AG04450 (cell line): ENCODE results near the gene CRLF2. TPM values are rescaled to one million over a fixed set of nuclear protein-coding genes. Genes with fewer than 3 reads are reported as not detected.

ENCODE experiments used
- CTCF ChIA-PET: fragments of 300-600, 350-600 bp; formaldehyde crosslinking; extraction: SDS; loops from one replicate; lab custom pipeline; 2022; ENCODE audit warnings: antibody characterized with exemption, inconsistent platforms; lab: Charles Lee
- POLR2A ChIA-PET: fragments of 350-600 bp; formaldehyde crosslinking; extraction: SDS; loops from one replicate; lab custom pipeline; 2021; ENCODE audit warnings: antibody characterized with exemption, inconsistent platforms; lab: Yijun Ruan, JAX
- DNase-seq: peaks from one replicate; pipeline ENCODE4 v3.0.0-alpha.2; 2011; ENCODE audit warnings: low read depth, low spot score
- H3K27ac ChIP-seq: one replicate; pipeline ENCODE4 v1.5.1; 2012; ENCODE audit warnings: low read depth, low read length, control low read depth
- H3K27me3 ChIP-seq: one replicate; pipeline ENCODE4 v1.6.0; 2012; ENCODE audit warnings: low read length; ENCODE audit not compliant: control insufficient read depth, insufficient read depth
- H3K4me3 ChIP-seq: 2 replicates; pipeline ENCODE4 v1.5.1; 2011; ENCODE audit warnings: mild to moderate bottlenecking, low read depth, low read length, control low read depth
- H3K9me3 ChIP-seq: 2 replicates; pipeline ENCODE4 v1.5.1; 2012; ENCODE audit warnings: low read length; ENCODE audit not compliant: control insufficient read depth, insufficient read depth
- CTCF ChIP-seq: IDR thresholded peaks from 2 replicates; pipeline ENCODE4 v1.5.1; 2011; ENCODE audit warnings: low read depth, low read length, control low read depth, inconsistent platforms
- polyA plus RNA-seq: library from polyadenylated mRNA; depleted of rRNA; stranded (reverse); fragments of >200 nt; gene quantifications from 2 replicates; pipeline ENCODE4 v1.2.3, GENCODE V29; 2011; rRNA removed

Gene CRLF2
- polyA plus RNA-seq, 1 experiment, result not detected

- no peak for DNase-seq
- POLR2A ChIA-PET, result no interaction called here
- CTCF ChIA-PET, result no interaction called here
- Histone ChIP-seq H3K9me3 (peaks cover 61% of the 10 kb centered on the region), H3K27ac (no peak overlapping the region), H3K4me3 (no peak overlapping the region), H3K27me3 (no peaks in the 10 kb centered on the region)
- no peak for TF ChIP-seq CTCF
These were observed 64.6 kb downstream of the CRLF2 start for GRCh38 chrX:1147611-1148515.

GRCh38 chrX:1144293-1144692, 68.2 kb downstream of the CRLF2 start:
- Histone ChIP-seq H3K9me3 (peaks cover 53% of the 10 kb centered on the region), H3K27ac (no peak overlapping the region), H3K27me3 (no peaks in the 10 kb centered on the region), H3K4me3 (no peak overlapping the region)
- TF ChIP-seq CTCF, result no peak
- CTCF ChIA-PET, result no interaction called here
- POLR2A ChIA-PET, result no interaction called here
- DNase-seq, result no peak

Other genes with a start within 250 kb of the CRLF2 start
- gene CSF2RA, start 56.2 kb upstream of the CRLF2 start, polyA plus RNA-seq, result not detected in 2 replicates
- gene IL3RA, start 124.1 kb upstream of the CRLF2 start, polyA plus RNA-seq, result not detected in 2 replicates
- 273 and 404 TPM in 2 replicates for gene SLC25A6, start 179.5 kb upstream of the CRLF2 start, polyA plus RNA-seq
- 18.9 and 23.1 TPM in 2 replicates for gene ASMTL, start 240.3 kb upstream of the CRLF2 start, polyA plus RNA-seq